Liver (tissue), 9 donors: ENCODE measurements around the gene ACVR1C. TPM values are rescaled to one million over a fixed set of nuclear protein-coding genes. Genes with fewer than 3 reads are reported as not detected.

Experiments
- DNase-seq: peaks from one replicate; pipeline ENCODE4 v3.0.0-alpha.2; 2017; ENCODE audit warnings: low spot score
- H3K27ac ChIP-seq, 2 donors: one replicate each; pipeline ENCODE4 v1.7.0; 2013; ENCODE audit warnings: inconsistent platforms in 2 of 2, low read length in 2 of 2, control low read depth in 1 of 2, low read depth in 1 of 2, mild to moderate bottlenecking in 1 of 2
- H3K27me3 ChIP-seq, 4 donors: one replicate each; pipeline versions ENCODE4 v1.6.1 to v1.7.0; 2013; ENCODE audit warnings: low read length in 3 of 4, inconsistent platforms in 1 of 4, mild to moderate bottlenecking in 1 of 4, moderate library complexity in 1 of 4; ENCODE audit not compliant: control insufficient read depth in 4 of 4, insufficient read depth in 4 of 4
- H3K36me3 ChIP-seq, 4 donors: one replicate each; pipeline versions ENCODE4 v1.6.1 to v1.7.0; 2013; ENCODE audit warnings: low read length in 3 of 4, mild to moderate bottlenecking in 3 of 4, low read depth in 1 of 4, moderate library complexity in 1 of 4; ENCODE audit not compliant: control insufficient read depth in 4 of 4, insufficient read depth in 3 of 4
- H3K4me1 ChIP-seq, 4 donors: one replicate each; pipeline versions ENCODE4 v1.6.1 to v1.7.0; 2013; ENCODE audit warnings: low read length in 3 of 4, mild to moderate bottlenecking in 3 of 4, moderate library complexity in 1 of 4; ENCODE audit not compliant: control insufficient read depth in 4 of 4, insufficient read depth in 4 of 4
- H3K4me3 ChIP-seq, 3 donors: one replicate each; pipeline versions ENCODE4 v1.6.1 to v1.7.0; 2013; ENCODE audit warnings: low read length in 3 of 3, control low read depth in 1 of 3, low read depth in 1 of 3, mild to moderate bottlenecking in 1 of 3
- H3K9ac ChIP-seq, 2 donors: one replicate each; pipeline ENCODE4 v1.7.0; 2013; ENCODE audit warnings: low read length in 2 of 2, mild to moderate bottlenecking in 2 of 2, moderate library complexity in 2 of 2, control low read depth in 1 of 2, low read depth in 1 of 2
- H3K9me3 ChIP-seq, 4 donors: one replicate each; pipeline versions ENCODE4 v1.6.1 to v1.7.0; 2013; ENCODE audit warnings: low read length in 3 of 4; ENCODE audit not compliant: control insufficient read depth in 4 of 4
- ATF3 ChIP-seq: IDR thresholded peaks from 2 replicates; pipeline ENCODE4 v1.6.1; 2016; ENCODE audit warnings: antibody characterized with exemption
- EGR1 ChIP-seq, 2 donors: IDR thresholded peaks; 2 replicates each; pipeline ENCODE4 v1.6.1; 2016 to 2018; ENCODE audit warnings: antibody characterized with exemption in 2 of 2, low read depth in 2 of 2
- FOXA1 ChIP-seq: IDR thresholded peaks from 2 replicates; pipeline ENCODE4 v1.6.1; 2016; ENCODE audit warnings: antibody characterized with exemption
- FOXA2 ChIP-seq: IDR thresholded peaks from 2 replicates; pipeline ENCODE4 v1.6.1; 2016; ENCODE audit warnings: antibody characterized with exemption
- GABPA ChIP-seq, 2 donors: IDR thresholded peaks in 1 of 2; conservative IDR thresholded peaks in 1 of 2; 2 replicates each; pipeline ENCODE4 v1.6.1; 2016; ENCODE audit warnings: antibody characterized with exemption in 2 of 2, mild to moderate bottlenecking in 1 of 2, moderate library complexity in 1 of 2
- HNF4A ChIP-seq, 2 donors: conservative IDR thresholded peaks; 2 replicates each; pipeline ENCODE4 v1.6.1; 2016; ENCODE audit warnings: antibody characterized with exemption in 2 of 2, mild to moderate bottlenecking in 2 of 2
- HNF4G ChIP-seq: IDR thresholded peaks from 2 replicates; pipeline ENCODE4 v1.6.1; 2016; ENCODE audit warnings: antibody characterized with exemption
- JUND ChIP-seq, 2 donors: IDR thresholded peaks; 2 replicates each; pipeline ENCODE4 v1.6.1; 2016; ENCODE audit warnings: antibody characterized with exemption in 2 of 2
- MAX ChIP-seq: IDR thresholded peaks from 2 replicates; pipeline ENCODE4 v1.6.1; 2016; ENCODE audit warnings: antibody characterized with exemption
- NR2F2 ChIP-seq: IDR thresholded peaks from 2 replicates; pipeline ENCODE4 v1.6.1; 2016; ENCODE audit warnings: antibody characterized with exemption
- RAD21 ChIP-seq, 2 donors: IDR thresholded peaks; 2 replicates each; pipeline ENCODE4 v1.6.1; 2016; ENCODE audit warnings: antibody characterized with exemption in 2 of 2, mild to moderate bottlenecking in 2 of 2
- REST ChIP-seq: IDR thresholded peaks from 2 replicates; pipeline ENCODE4 v1.6.1; 2016; ENCODE audit warnings: antibody characterized with exemption, mild to moderate bottlenecking
- RXRA ChIP-seq, 2 donors: IDR thresholded peaks; 2 replicates each; pipeline ENCODE4 v1.6.1; 2017 to 2018; ENCODE audit warnings: antibody characterized with exemption in 2 of 2, mild to moderate bottlenecking in 1 of 2
- SP1 ChIP-seq: IDR thresholded peaks from 2 replicates; pipeline ENCODE4 v1.6.1; 2018; ENCODE audit warnings: antibody characterized with exemption, mild to moderate bottlenecking
- TAF1 ChIP-seq: conservative IDR thresholded peaks from 2 replicates; pipeline ENCODE4 v1.6.1; 2016; ENCODE audit warnings: antibody characterized with exemption, mild to moderate bottlenecking
- YY1 ChIP-seq: IDR thresholded peaks from 2 replicates; pipeline ENCODE4 v1.6.1; 2016; ENCODE audit warnings: antibody characterized with exemption, mild to moderate bottlenecking
- ZBTB33 ChIP-seq: IDR thresholded peaks from 2 replicates; pipeline ENCODE4 v1.6.1; 2016; ENCODE audit warnings: antibody characterized with exemption
- WGBS: extraction: QIAGEN DNeasy Blood & Tissue Kit; methylation state at CpG from one replicate; pipeline ENCODE4 v1.1.7; 2013; 5-methylcytosine and 5-hydroxymethylcytosine counted together
- polyA plus RNA-seq, 2 donors: library from polyadenylated mRNA; stranded (reverse) in 1 of 2; unstranded in 1 of 2; fragments of 200-250 nt in 1 of 2; fragments of >200 nt in 1 of 2; fragmentation: Nextera tagmentation in 1 of 2; extraction: Ambion mirVana in 1 of 2; gene quantifications; one replicate each; pipeline versions ENCODE4 v1.2.1 to v1.2.3, GENCODE V29; 2013 to 2015
- total RNA-seq, 2 donors: library from RNA; depleted of rRNA; stranded (reverse); fragments of >200 nt; gene quantifications; one replicate each; pipeline ENCODE4 v1.2.3, GENCODE V29; 2014
- TF ChIP-seq, protein P1 (sequence below): fragments of 150-350 bp; IDR thresholded peaks from 2 replicates; pipeline ENCODE4 v1.5.1; 2017; ENCODE audit warnings: improper control_type of control experiment, low read depth, low read length; ENCODE audit not compliant: missing input control
- donor health status: healthy.
- donor health status: healthy.
- donor health status: healthy.
- donor health status: healthy.
- donor health status: healthy.

Gene ACVR1C
- total and polyA plus RNA-seq, 4 donors = 0.19 to 2.5 (median 0.73) TPM

GRCh38 chr2:157480182-157480961 lies 148.3 kb downstream of the ACVR1C start:
- no peak overlapping the region for H3K9ac ChIP-seq
- WGBS = 62% methylated on average over 3 of the region's 3 CpGs
- TF ChIP-seq TAF1 (no peak), FOXA1 (no peak), ATF3 (peak; percentile 42), NR2F2 (no peak), REST (no peak), MAX (no peak), SP1 (peak; percentile 62), HNF4A (conservative IDR thresholded peaks at IDR 0.05) (peak in 1 of 2 donors; percentile 52), FOXA2 (no peak), ZBTB33 (no peak), RXRA (IDR thresholded peaks at IDR 0.05) (peak; percentile 21 to 59), JUND (IDR thresholded peaks at IDR 0.05) (peak; percentile 13 to 41), EGR1 (IDR thresholded peaks at IDR 0.05; ENCODE audit: low read depth in 2 of 2) (no peak), RAD21 (IDR thresholded peaks at IDR 0.05) (peak; percentile 35 to 53), HNF4G (no peak), YY1 (peak; percentile 40), GABPA (IDR thresholded peaks at IDR 0.05 in 1 of 2, conservative IDR thresholded peaks at IDR 0.05 in 1 of 2) (no peak)
- TF ChIP-seq, protein P1, sequence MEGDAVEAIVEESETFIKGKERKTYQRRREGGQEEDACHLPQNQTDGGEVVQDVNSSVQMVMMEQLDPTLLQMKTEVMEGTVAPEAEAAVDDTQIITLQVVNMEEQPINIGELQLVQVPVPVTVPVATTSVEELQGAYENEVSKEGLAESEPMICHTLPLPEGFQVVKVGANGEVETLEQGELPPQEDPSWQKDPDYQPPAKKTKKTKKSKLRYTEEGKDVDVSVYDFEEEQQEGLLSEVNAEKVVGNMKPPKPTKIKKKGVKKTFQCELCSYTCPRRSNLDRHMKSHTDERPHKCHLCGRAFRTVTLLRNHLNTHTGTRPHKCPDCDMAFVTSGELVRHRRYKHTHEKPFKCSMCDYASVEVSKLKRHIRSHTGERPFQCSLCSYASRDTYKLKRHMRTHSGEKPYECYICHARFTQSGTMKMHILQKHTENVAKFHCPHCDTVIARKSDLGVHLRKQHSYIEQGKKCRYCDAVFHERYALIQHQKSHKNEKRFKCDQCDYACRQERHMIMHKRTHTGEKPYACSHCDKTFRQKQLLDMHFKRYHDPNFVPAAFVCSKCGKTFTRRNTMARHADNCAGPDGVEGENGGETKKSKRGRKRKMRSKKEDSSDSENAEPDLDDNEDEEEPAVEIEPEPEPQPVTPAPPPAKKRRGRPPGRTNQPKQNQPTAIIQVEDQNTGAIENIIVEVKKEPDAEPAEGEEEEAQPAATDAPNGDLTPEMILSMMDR = no peak
- no peaks in the 10 kb centered on the region for H3K36me3 ChIP-seq
- DNase-seq = no peak
- no peaks in the 10 kb centered on the region for H3K27me3 ChIP-seq
- H3K4me3 ChIP-seq = no peak overlapping the region
- no peak overlapping the region for H3K27ac ChIP-seq
- peaks cover 0 to 8% (median 7%) of the 10 kb centered on the region in 4 donors for H3K4me1 ChIP-seq
- no peaks in the 10 kb centered on the region for H3K9me3 ChIP-seq
